Progenitor cell of endocrine pancreas (in vitro differentiated cells): ENCODE measurements around the gene ADAM17. TPM values are rescaled to one million over a fixed set of nuclear protein-coding genes. Genes with fewer than 3 reads are reported as not detected.
A peak's percentile ranks its signal among the peaks of the same experiment; 100 is the strongest.

Experiments used
- DNase-seq: peaks from one replicate; pipeline ENCODE4 v3.0.0; 2021; ENCODE audit warnings: low spot score; ENCODE audit not compliant: unreplicated experiment
- H3K27ac Mint-ChIP-seq: 2 replicates; pipeline ENCODE4 v1.8.0; 2021; ENCODE audit warnings: mild to moderate bottlenecking, moderate library complexity, mixed read lengths
- H3K27me3 Mint-ChIP-seq: 2 replicates; pipeline ENCODE4 v1.8.0; 2021; ENCODE audit warnings: mixed read lengths
- H3K36me3 Mint-ChIP-seq: 2 replicates; pipeline ENCODE4 v1.8.0; 2022; ENCODE audit warnings: mixed read lengths; ENCODE audit not compliant: insufficient read depth
- H3K4me1 Mint-ChIP-seq: 2 replicates; pipeline ENCODE4 v1.8.0; 2021; ENCODE audit warnings: low read depth, mixed read lengths
- H3K4me3 Mint-ChIP-seq: 2 replicates; pipeline ENCODE4 v1.8.0; 2021; ENCODE audit warnings: low read depth, mild to moderate bottlenecking, moderate library complexity, mixed read lengths
- H3K9me3 Mint-ChIP-seq: 2 replicates; pipeline ENCODE4 v1.8.0; 2021; ENCODE audit warnings: low read depth, mixed read lengths
- CTCF ChIP-seq: fragments of 200-600 bp; sonication (generic); IDR thresholded peaks from one replicate; pipeline ENCODE4 v1.5.0; 2021; ENCODE audit warnings: antibody characterized with exemption, mild to moderate bottlenecking; ENCODE audit not compliant: unreplicated experiment
- long read RNA-seq: library from polyadenylated mRNA; unstranded; transcript quantifications from one replicate; pipeline ENCODE4 v2.0.0, GENCODE V29; 2020
- total RNA-seq: library from RNA; stranded (reverse); gene quantifications from 2 replicates; pipeline ENCODE4 v1.2.1, GENCODE V29; 2021

The ADAM17 gene
- 53.1 and 53.6 TPM in 2 replicates for total RNA-seq
- long read RNA-seq, full-length matches to known transcripts: 115 of 178 reads
- long read RNA-seq, partial matches to known transcripts: 17 of 178 reads
- long read RNA-seq, other reads (novel, unspliced or antisense): 46 of 178 reads

GRCh38 chr2:9555297-9556120 lies at the start of gene ADAM17:
TSS of gene ADAM17 (minus strand) at chr2:9555830. CDS start at chr2:9555605, 225 bp downstream.
- H3K27ac Mint-ChIP-seq: peak within 1 kb of the TSS; percentile 100
- peak; percentile 60 for TF ChIP-seq CTCF
- H3K9me3 Mint-ChIP-seq: no peaks in the 10 kb centered on the region
- peak within 1 kb of the TSS; percentile 96 for H3K4me3 Mint-ChIP-seq
- H3K4me1 Mint-ChIP-seq: peaks cover 36% of the 10 kb centered on the region
- peaks cover 3% of the 10 kb centered on the region for H3K36me3 Mint-ChIP-seq
- peak; percentile 91 for DNase-seq
- H3K27me3 Mint-ChIP-seq: no peaks in the 10 kb centered on the region

DNA sequence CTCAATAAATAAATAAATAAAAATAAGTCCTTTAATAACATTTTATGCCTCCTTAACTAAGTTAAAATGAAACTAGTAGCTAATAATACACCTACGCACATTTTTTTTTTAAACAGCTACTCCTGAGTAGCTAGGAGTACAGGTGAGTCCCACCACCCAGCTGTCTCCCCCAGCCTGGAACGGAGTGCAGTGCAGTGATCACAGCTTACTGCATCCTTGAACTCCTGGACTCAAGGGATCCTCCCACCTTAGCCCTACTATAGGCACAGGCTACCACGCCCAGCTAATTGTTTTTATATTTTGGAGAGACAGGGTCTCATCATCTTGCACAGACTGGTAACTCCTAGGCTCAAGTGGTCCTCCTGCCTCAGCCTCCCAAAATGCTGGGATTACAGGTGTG lies 46.8 kb upstream of the ADAM17 start:
- H3K27me3 Mint-ChIP-seq: no peaks in the 10 kb centered on the region
- no peaks in the 10 kb centered on the region for H3K4me1 Mint-ChIP-seq
- DNase-seq: no peak
- H3K9me3 Mint-ChIP-seq: peaks cover 17% of the 10 kb centered on the region
- H3K4me3 Mint-ChIP-seq: no peak overlapping the region
- no peak overlapping the region for H3K27ac Mint-ChIP-seq
- TF ChIP-seq CTCF: no peak
- H3K36me3 Mint-ChIP-seq: peaks cover 51% of the 10 kb centered on the region

DNA sequence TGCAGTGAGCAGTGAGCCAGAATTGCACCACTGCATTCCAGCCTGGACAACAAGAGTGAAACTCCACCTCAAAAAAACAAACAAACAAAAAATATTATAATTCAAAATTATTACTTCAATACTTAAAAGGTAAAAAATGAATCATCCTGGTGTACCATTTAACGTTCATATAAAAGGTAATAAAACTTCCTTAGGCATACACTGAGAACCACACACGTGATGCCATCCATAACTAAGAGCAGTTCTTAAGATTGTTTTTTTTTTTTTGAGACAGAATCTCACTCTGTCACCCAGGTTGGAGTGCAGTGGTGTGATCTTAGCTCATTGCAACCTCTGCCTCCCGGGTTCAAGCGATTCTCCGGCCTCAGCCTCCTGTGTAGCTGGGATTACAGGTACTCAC lies 45.8 kb upstream of the ADAM17 start:
- Mint-ChIP-seq H3K36me3 (peaks cover 49% of the 10 kb centered on the region), H3K4me1 (no peaks in the 10 kb centered on the region), H3K4me3 (no peak overlapping the region), H3K27ac (peak overlapping the region; percentile 13), H3K9me3 (peaks cover 17% of the 10 kb centered on the region), H3K27me3 (no peaks in the 10 kb centered on the region)
- no peak for TF ChIP-seq CTCF
- DNase-seq: no peak

- Mint-ChIP-seq H3K36me3 (peaks cover 45% of the 10 kb centered on the region), H3K27ac (no peak overlapping the region), H3K9me3 (peaks cover 17% of the 10 kb centered on the region), H3K4me3 (no peak overlapping the region), H3K27me3 (no peaks in the 10 kb centered on the region), H3K4me1 (peaks cover 3% of the 10 kb centered on the region)
- no peak for TF ChIP-seq CTCF
- DNase-seq: no peak
These were observed 43.8 kb upstream of the ADAM17 start for GRCh38 chr2:9599430-9599829.

- no peak for TF ChIP-seq CTCF
- Mint-ChIP-seq H3K27me3 (no peaks in the 10 kb centered on the region), H3K4me3 (no peak overlapping the region), H3K27ac (peak overlapping the region; percentile 16), H3K4me1 (peaks cover 5% of the 10 kb centered on the region), H3K36me3 (peaks cover 42% of the 10 kb centered on the region), H3K9me3 (peaks cover 17% of the 10 kb centered on the region)
- no peak for DNase-seq
These were observed 41.1 kb upstream of the ADAM17 start for GRCh38 chr2:9596621-9597311.
